Measurements from ENCODE around the gene COPS6.

DNA sequence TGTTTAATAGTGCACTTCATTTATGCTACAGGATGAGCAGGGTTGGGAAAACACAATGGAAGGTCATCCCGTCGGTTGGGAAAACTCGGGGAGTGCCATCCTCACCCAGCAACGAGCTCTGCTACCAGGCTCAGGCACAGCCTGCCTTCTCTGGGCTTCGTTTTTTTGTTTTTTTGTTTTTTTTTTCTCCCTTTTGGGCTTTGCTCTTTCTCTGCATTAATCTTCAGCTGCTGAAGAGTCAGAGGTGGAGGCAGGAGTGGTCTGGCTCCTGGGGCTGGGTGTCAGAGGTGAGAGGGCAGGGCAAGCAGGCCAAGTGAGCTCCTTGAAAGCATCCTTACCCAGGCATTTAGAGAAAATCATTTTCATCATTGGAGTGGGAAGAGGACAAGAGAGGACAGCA is 18.8 kb upstream of the COPS6 start:
- TF ChIP-seq, protein P1, sequence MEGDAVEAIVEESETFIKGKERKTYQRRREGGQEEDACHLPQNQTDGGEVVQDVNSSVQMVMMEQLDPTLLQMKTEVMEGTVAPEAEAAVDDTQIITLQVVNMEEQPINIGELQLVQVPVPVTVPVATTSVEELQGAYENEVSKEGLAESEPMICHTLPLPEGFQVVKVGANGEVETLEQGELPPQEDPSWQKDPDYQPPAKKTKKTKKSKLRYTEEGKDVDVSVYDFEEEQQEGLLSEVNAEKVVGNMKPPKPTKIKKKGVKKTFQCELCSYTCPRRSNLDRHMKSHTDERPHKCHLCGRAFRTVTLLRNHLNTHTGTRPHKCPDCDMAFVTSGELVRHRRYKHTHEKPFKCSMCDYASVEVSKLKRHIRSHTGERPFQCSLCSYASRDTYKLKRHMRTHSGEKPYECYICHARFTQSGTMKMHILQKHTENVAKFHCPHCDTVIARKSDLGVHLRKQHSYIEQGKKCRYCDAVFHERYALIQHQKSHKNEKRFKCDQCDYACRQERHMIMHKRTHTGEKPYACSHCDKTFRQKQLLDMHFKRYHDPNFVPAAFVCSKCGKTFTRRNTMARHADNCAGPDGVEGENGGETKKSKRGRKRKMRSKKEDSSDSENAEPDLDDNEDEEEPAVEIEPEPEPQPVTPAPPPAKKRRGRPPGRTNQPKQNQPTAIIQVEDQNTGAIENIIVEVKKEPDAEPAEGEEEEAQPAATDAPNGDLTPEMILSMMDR (IDR thresholded peaks at IDR 0.05), result no peak
- TF ChIP-seq POLR2A (IDR thresholded peaks at IDR 0.05), result no peak
